GM19238 (cell line): Measurements from ENCODE around the gene LTBR.

Experiments used
- DNase-seq: peaks from one replicate; pipeline ENCODE4 v3.0.0; 2011; ENCODE audit warnings: low spot score; ENCODE audit not compliant: insufficient read length

LTBR gene

GRCh38 chr12:6382371-6382770 is 1.6 kb upstream of the LTBR start:
- DNase-seq: no peak

- DNase-seq: no peak
These were observed 980 bp upstream of the LTBR start for GRCh38 chr12:6382982-6383381.

DNA sequence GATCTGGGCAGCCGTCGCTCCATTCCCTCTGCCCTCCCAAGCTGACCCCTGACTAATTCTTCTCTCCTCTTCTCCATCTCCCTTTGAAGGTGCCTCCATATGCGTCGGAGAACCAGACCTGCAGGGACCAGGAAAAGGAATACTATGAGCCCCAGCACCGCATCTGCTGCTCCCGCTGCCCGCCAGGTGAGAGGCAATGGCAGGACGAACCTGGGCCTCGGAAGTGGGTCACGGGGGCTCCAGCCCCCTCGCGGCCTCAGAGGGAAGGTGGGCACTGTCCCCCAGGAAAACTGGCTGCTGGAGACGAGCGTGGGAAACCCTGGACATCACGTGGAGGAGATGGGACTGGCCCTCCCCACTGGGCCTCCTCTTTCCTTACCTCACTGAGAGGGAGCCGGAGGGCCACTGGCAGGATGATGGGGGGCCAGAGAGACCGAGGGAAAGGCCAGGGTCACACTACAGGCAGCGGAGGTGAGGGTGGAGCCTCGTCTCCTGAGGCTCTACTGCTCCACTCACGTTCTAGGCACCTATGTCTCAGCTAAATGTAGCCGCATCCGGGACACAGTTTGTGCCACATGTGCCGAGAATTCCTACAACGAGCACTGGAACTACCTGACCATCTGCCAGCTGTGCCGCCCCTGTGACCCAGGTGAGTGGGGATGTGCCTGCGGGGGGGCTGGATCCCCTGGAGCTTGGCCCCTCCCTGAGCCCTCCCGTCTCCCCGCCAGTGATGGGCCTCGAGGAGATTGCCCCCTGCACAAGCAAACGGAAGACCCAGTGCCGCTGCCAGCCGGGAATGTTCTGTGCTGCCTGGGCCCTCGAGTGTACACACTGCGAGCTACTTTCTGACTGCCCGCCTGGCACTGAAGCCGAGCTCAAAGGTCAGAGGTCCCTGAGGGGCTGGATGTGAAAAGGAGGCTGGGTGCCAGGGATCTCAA is 806 bp downstream of the LTBR start:
- no peak for DNase-seq

- DNase-seq: no peak
These were observed 2.1 kb downstream of the LTBR start for GRCh38 chr12:6386038-6386437.

GRCh38 chr12:6386491-6386890 is 2.5 kb downstream of the LTBR start:
- no peak for DNase-seq

- no peak for DNase-seq
These were observed 3.6 kb downstream of the LTBR start for GRCh38 chr12:6387541-6387940.

- no peak for DNase-seq
These were observed 6.3 kb downstream of the LTBR start for GRCh38 chr12:6390084-6390799.

- no peak for DNase-seq
These were observed 7.1 kb downstream of the LTBR start for GRCh38 chr12:6391013-6391412.

DNA sequence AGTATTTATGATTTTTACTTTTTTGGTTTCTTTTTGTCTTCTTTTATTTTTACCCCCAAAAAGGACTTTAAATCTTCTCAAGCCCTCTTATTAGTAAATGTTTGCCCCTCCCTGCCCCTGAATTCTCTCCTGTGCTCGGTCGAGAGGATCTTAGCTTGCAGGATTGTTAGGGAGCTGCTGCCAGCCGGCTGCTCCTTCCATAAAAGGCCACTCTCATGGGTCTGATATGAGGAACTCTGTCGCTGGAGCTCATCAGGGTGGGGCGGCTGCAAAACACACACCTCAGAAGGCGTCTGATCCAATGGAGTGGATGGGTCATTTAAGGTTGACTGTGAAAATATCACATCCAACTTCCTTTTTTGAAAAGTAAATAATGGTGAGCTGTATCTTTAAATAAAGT is 8.5 kb downstream of the LTBR start:
- DNase-seq: no peak

DNA sequence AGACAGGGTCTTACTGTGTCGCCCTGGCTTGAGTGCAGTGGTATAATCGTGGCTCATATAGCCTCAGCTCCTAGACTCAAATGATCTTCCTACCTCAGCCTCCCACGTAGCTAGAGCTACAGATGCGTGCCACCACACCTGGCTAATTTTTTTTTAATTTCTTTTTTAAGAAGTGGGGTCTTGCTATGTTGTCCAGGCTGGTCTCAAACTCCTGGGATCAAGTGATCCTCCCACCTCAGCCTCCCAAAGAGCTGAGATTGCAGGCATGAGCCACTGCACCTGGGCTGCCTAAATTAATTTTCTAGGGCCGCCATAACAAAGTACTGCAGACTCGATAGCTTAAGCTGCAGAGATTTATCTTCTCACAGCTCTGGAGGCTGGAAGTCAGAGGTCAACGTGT is 9.1 kb downstream of the LTBR start:
- no peak for DNase-seq

DNA sequence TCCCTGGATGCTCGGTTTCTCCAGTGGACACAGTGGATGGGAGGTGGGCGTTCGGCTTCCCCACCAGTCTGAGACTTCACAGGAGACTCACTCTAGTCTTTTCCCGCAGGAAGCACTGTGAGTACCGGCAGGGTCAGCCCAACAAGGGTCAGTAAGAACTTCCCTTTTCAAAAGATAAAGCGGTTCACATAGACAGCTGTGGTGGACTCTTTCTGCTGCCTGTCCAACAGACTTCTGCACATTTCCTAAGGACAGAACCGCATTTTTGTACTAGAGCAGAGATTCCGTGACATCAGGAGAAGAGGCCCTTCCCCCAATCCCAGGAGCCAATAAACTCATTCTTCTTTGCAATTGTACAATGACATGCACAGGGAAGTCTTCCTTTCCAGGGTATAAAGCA is 10.4 kb downstream of the LTBR start:
- no peak for DNase-seq

DNA sequence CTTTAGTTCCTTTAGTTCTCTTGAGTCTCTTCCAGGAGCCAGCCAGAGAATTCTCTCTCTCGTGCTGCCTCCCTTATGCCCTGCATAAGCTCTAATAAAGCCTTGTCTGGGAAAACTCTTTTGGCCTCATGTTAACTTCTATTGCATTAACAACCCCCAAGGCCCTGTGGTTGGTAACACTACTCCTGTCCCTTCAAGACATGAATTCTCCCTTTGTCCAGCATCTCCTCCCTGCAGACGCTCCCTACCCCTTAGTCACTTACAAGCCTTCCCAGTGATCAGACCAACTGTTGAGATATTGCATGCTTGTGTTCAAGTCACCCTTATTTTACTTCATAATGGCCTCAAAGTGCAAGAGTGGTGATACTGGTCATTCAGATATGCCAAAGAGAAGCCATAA is 12.1 kb downstream of the LTBR start:
- no peak for DNase-seq

GRCh38 chr12:6399884-6400644 is 16.1 kb downstream of the LTBR start:
- no peak for DNase-seq

GRCh38 chr12:6404390-6404789 is 20.4 kb downstream of the LTBR start:
- no peak for DNase-seq

DNA sequence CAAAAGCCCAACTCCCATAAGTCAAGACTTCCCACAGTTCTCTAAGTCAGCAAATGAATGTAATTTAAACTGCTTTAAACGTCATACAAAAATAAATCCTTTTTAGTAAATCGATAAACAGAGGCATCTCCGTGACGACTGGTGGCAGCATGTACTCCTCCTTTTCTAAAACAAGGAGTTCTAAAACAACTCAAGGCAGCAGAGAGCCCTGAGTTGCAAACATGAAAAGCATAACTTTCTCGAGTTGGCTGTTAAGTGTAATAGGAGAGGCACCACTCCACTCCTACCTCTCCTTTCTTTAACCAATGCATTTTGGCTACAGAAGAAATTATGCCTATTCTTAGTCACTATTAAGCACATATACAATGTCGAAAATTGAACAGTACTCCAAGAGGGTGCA is 22.0 kb downstream of the LTBR start:
- DNase-seq: no peak

- DNase-seq: no peak
These were observed 23.4 kb downstream of the LTBR start for GRCh38 chr12:6407236-6407954.

GRCh38 chr12:6416596-6416995 is 32.6 kb downstream of the LTBR start:
- DNase-seq: no peak

DNA sequence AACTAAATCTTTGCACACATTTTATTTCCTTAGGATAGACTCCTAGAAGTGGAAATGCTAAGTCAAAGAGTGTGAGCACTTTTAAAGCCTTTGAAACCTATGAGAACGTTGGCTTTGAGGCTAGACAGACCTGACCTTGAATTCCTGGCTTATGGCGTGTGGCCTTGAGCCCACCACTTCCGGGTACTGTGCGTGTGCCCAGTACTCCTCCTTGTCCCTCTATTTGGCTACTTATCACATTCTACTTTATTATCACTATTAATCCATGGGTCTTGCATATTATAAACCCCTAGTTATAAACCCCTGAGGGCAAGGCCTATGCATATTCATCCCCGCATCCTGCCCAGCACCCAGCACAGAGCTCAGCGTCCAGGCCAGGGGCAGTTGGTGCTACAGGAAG is 34.8 kb downstream of the LTBR start:
- DNase-seq: no peak

DNA sequence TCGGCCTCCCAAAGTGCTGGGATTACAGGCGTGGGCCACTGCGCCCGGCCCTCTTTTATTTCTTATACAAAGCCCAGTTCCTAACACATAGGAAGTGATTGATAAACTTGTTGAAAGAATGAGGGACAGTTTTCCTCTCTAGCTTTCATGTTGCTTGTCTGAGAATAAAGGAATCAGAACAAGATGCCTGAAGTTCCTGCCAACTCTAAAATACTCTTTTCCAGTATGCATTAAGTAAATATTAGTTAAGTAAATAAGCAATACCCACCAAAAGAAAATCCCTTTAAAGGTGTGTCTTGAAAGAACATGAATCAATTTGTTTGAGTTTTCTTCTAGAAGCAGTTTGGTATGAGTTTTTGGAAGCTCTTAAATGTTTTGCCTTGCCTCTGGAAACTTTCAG is 36.4 kb downstream of the LTBR start:
- no peak for DNase-seq

- peak; percentile 68 for DNase-seq
These were observed 39.5 kb downstream of the LTBR start for GRCh38 chr12:6423267-6424007.

DNA sequence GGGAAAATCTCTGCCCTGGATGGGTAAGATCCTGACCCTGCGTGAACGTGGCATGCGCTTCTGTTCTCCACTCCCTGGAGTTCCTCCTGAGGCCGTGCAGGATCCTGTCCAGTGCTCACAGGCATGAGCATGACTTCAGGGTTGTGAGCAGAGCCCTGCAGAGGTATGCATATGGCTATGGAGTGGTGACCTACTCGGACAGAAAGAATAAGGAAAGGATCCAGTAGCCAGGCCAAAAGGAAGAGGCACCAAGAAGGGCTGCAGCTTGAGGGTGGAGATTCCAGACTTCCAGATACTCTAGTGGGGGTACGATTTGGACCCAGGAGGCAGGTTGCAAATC is 40.0 kb downstream of the LTBR start:
- no peak for DNase-seq
